NB4 (cell line): ENCODE measurements around the gene FBXO15.

Experiments used
- MAX ChIP-seq: IDR thresholded peaks from 2 replicates; pipeline ENCODE4 v1.6.1; 2011; ENCODE audit warnings: low read depth, low read length
- MYC ChIP-seq: IDR thresholded peaks from 2 replicates; pipeline ENCODE4 v1.6.1; 2011; ENCODE audit warnings: low read depth, low read length
- POLR2A ChIP-seq: IDR thresholded peaks from 2 replicates; pipeline ENCODE4 v1.6.1; 2011; ENCODE audit warnings: mild to moderate bottlenecking; ENCODE audit not compliant: insufficient read length; ENCODE audit errors: extremely low read depth
- TF ChIP-seq, protein P1 (sequence below): IDR thresholded peaks from one replicate; pipeline ENCODE4 v1.5.1; 2012; ENCODE audit warnings: low read depth, low read length

DNA sequence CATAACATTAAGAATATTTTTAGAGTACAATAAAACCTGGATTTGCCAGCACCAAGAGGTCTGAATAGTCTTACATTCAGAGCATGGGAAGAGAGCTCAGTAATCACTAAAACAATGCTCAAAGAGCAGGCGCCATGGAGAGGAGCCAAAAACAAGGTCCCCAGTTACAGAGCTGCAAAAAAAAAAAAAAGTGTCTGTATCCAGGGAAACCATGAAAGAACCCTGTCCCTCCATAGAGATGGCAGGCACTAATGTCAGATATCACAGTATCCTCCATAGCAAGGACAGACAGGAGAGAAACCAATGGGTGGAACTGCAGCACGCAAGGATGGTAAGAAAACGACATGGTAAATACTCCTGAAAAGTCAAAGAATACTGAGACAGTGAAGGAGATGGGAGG is 19.5 kb downstream of the FBXO15 start:
- TF ChIP-seq POLR2A (no peak), MYC (no peak), MAX (no peak)
- TF ChIP-seq, protein P1, sequence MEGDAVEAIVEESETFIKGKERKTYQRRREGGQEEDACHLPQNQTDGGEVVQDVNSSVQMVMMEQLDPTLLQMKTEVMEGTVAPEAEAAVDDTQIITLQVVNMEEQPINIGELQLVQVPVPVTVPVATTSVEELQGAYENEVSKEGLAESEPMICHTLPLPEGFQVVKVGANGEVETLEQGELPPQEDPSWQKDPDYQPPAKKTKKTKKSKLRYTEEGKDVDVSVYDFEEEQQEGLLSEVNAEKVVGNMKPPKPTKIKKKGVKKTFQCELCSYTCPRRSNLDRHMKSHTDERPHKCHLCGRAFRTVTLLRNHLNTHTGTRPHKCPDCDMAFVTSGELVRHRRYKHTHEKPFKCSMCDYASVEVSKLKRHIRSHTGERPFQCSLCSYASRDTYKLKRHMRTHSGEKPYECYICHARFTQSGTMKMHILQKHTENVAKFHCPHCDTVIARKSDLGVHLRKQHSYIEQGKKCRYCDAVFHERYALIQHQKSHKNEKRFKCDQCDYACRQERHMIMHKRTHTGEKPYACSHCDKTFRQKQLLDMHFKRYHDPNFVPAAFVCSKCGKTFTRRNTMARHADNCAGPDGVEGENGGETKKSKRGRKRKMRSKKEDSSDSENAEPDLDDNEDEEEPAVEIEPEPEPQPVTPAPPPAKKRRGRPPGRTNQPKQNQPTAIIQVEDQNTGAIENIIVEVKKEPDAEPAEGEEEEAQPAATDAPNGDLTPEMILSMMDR, result no peak
